Ectodermal cell (in vitro differentiated cells): ENCODE data around the gene TDRD3.

Experiments used
- H3K27ac ChIP-seq: 2 replicates; pipeline ENCODE4 v1.7.0; 2013; ENCODE audit warnings: mild to moderate bottlenecking, low read depth, low read length; ENCODE audit not compliant: insufficient read depth, poor library complexity, severe bottlenecking
- H3K27me3 ChIP-seq: 2 replicates; pipeline ENCODE4 v1.7.0; 2013; ENCODE audit warnings: mild to moderate bottlenecking, low read length; ENCODE audit not compliant: insufficient read depth, control insufficient read depth, poor library complexity, severe bottlenecking
- H3K36me3 ChIP-seq: one replicate; pipeline ENCODE4 v1.7.0; 2013; ENCODE audit warnings: low read length; ENCODE audit not compliant: control insufficient read depth, insufficient read depth
- H3K4me1 ChIP-seq: one replicate; pipeline ENCODE4 v1.7.0; 2013; ENCODE audit warnings: low read length; ENCODE audit not compliant: control insufficient read depth, insufficient read depth
- H3K4me3 ChIP-seq: 2 replicates; pipeline ENCODE4 v1.7.0; 2013; ENCODE audit warnings: low read depth, low read length, control low read depth; ENCODE audit not compliant: insufficient read depth
- H3K9me3 ChIP-seq: 2 replicates; pipeline ENCODE4 v1.7.0; 2013; ENCODE audit warnings: mild to moderate bottlenecking, low read length, moderate library complexity; ENCODE audit not compliant: control insufficient read depth
- WGBS, 2 experiments: methylation state at CpG; one replicate each; pipeline ENCODE4 v1.1.7; 2013; ENCODE audit warnings: missing lambda C conversion rate in 2 of 2; 5-methylcytosine and 5-hydroxymethylcytosine counted together

The TDRD3 gene

GRCh38 chr13:60414177-60414576 is 17.2 kb downstream of the TDRD3 start:
- Histone ChIP-seq H3K9me3 (no peaks in the 10 kb centered on the region), H3K4me3 (no peak overlapping the region), H3K4me1 (no peaks in the 10 kb centered on the region), H3K27ac (no peak overlapping the region), H3K27me3 (no peaks in the 10 kb centered on the region), H3K36me3 (no peaks in the 10 kb centered on the region)

- H3K9me3 ChIP-seq: no peaks in the 10 kb centered on the region
- H3K27me3 ChIP-seq: no peaks in the 10 kb centered on the region
- no peak overlapping the region for H3K27ac ChIP-seq
- 91 to 99% methylated on average over 2 of the region's 2 CpGs for WGBS, 2 experiments
- H3K36me3 ChIP-seq: no peaks in the 10 kb centered on the region
- no peak overlapping the region for H3K4me3 ChIP-seq
- H3K4me1 ChIP-seq: no peaks in the 10 kb centered on the region
These were observed 20.7 kb downstream of the TDRD3 start for GRCh38 chr13:60417734-60418133.

GRCh38 chr13:60418954-60419353 is 21.9 kb downstream of the TDRD3 start:
- Histone ChIP-seq H3K36me3 (no peaks in the 10 kb centered on the region), H3K4me3 (no peak overlapping the region), H3K4me1 (no peaks in the 10 kb centered on the region), H3K27ac (no peak overlapping the region), H3K9me3 (no peaks in the 10 kb centered on the region), H3K27me3 (no peaks in the 10 kb centered on the region)
- 81% methylated on average over 2 of the region's 2 CpGs; no CpG with 5 or more reads in 1 of the 2 experiments for WGBS, 2 experiments

- no peaks in the 10 kb centered on the region for H3K27me3 ChIP-seq
- no peaks in the 10 kb centered on the region for H3K4me1 ChIP-seq
- H3K9me3 ChIP-seq: no peaks in the 10 kb centered on the region
- 86 to 92% methylated on average over 4 of the region's 4 CpGs for WGBS, 2 experiments
- no peak overlapping the region for H3K27ac ChIP-seq
- H3K36me3 ChIP-seq: no peaks in the 10 kb centered on the region
- H3K4me3 ChIP-seq: no peak overlapping the region
These were observed 28.3 kb downstream of the TDRD3 start for GRCh38 chr13:60425332-60425731.

- Histone ChIP-seq H3K27ac (no peak overlapping the region), H3K4me3 (no peak overlapping the region), H3K27me3 (no peaks in the 10 kb centered on the region), H3K9me3 (no peaks in the 10 kb centered on the region), H3K36me3 (no peaks in the 10 kb centered on the region), H3K4me1 (no peaks in the 10 kb centered on the region)
- WGBS, 2 experiments: 100% methylated on average over 1 of the region's 1 CpG
These were observed 29.1 kb downstream of the TDRD3 start for GRCh38 chr13:60426075-60426474.

- no peaks in the 10 kb centered on the region for H3K27me3 ChIP-seq
- no peaks in the 10 kb centered on the region for H3K9me3 ChIP-seq
- no peaks in the 10 kb centered on the region for H3K36me3 ChIP-seq
- no peaks in the 10 kb centered on the region for H3K4me1 ChIP-seq
- no peak overlapping the region for H3K4me3 ChIP-seq
- no peak overlapping the region for H3K27ac ChIP-seq
- WGBS, 2 experiments: 74 to 86% methylated on average over 5 of the region's 5 CpGs
These were observed 30.3 kb downstream of the TDRD3 start for GRCh38 chr13:60427285-60427684.

GRCh38 chr13:60431108-60431700 is 34.2 kb downstream of the TDRD3 start:
- Histone ChIP-seq H3K4me3 (no peak overlapping the region), H3K27me3 (no peaks in the 10 kb centered on the region), H3K9me3 (no peaks in the 10 kb centered on the region), H3K4me1 (no peaks in the 10 kb centered on the region), H3K27ac (no peak overlapping the region), H3K36me3 (no peaks in the 10 kb centered on the region)

- Histone ChIP-seq H3K27me3 (no peaks in the 10 kb centered on the region), H3K4me1 (no peaks in the 10 kb centered on the region), H3K27ac (no peak overlapping the region), H3K9me3 (no peaks in the 10 kb centered on the region), H3K36me3 (no peaks in the 10 kb centered on the region), H3K4me3 (no peak overlapping the region)
- 91 to 92% methylated on average over 6 of the region's 6 CpGs for WGBS, 2 experiments
These were observed 36.5 kb downstream of the TDRD3 start for GRCh38 chr13:60433505-60433904.

- 89 to 100% methylated on average over 1 to 2 of the region's 2 CpGs for WGBS, 2 experiments
- Histone ChIP-seq H3K27ac (no peak overlapping the region), H3K36me3 (no peaks in the 10 kb centered on the region), H3K4me1 (no peaks in the 10 kb centered on the region), H3K27me3 (no peaks in the 10 kb centered on the region), H3K9me3 (no peaks in the 10 kb centered on the region), H3K4me3 (no peak overlapping the region)
These were observed 38.8 kb downstream of the TDRD3 start for GRCh38 chr13:60435762-60436374.

GRCh38 chr13:60439201-60439600 is 42.2 kb downstream of the TDRD3 start:
- Histone ChIP-seq H3K27ac (no peak overlapping the region), H3K36me3 (no peaks in the 10 kb centered on the region), H3K9me3 (no peaks in the 10 kb centered on the region), H3K4me1 (no peaks in the 10 kb centered on the region), H3K27me3 (no peaks in the 10 kb centered on the region), H3K4me3 (no peak overlapping the region)
- 100% methylated on average over 1 of the region's 2 CpGs; no CpG with 5 or more reads in 1 of the 2 experiments for whole genome bisulfite sequencing, 2 experiments
